Measurements from ENCODE around the gene RAD51B. TPM values are rescaled to one million over a fixed set of nuclear protein-coding genes. Genes with fewer than 3 reads are reported as not detected.

The RAD51B gene
- total and polyA plus RNA-seq, 9 of the 15 experiments (the other 6 are each of a cell fraction or from before 2014, with no cell fraction given), result 8.5 to 17.3 (median 11.3) TPM

GRCh38 chr14:68439676-68440075, 620.1 kb downstream of the RAD51B start (continued):
- no peak for TF ChIP-seq ID3 (CRISPR knock-in tag; IDR thresholded peaks at IDR 0.05)
- no peak for TF ChIP-seq ID3 (tag; IDR thresholded peaks at IDR 0.05)
- no peak for TF ChIP-seq RBM39 (optimal IDR thresholded peaks at IDR 0.05; ENCODE audit: low read depth, low read length)
- no peak for TF ChIP-seq HNRNPL (IDR thresholded peaks at IDR 0.05; ENCODE audit: low read depth, low read length)

- TF ChIP-seq FOXJ2 (tag; IDR thresholded peaks at IDR 0.05), result no peak
- TF ChIP-seq CCNT2 (IDR thresholded peaks at IDR 0.05; ENCODE audit: borderline replicate concordance, extremely low read depth, insufficient read length, low read depth, low read length), result no peak
- TF ChIP-seq BRF2 (IDR thresholded peaks at IDR 0.05; ENCODE audit: borderline replicate concordance, insufficient read depth, insufficient read length), result no peak
- no peak for TF ChIP-seq RAD21 (CRISPR knock-in tag; conservative IDR thresholded peaks at IDR 0.05 in 1 of 2, IDR thresholded peaks at IDR 0.05 in 1 of 2)
- no peak for TF ChIP-seq RHOXF2B (CRISPR knock-in tag; conservative IDR thresholded peaks at IDR 0.05)
- TF ChIP-seq SP1 (CRISPR knock-in tag; IDR thresholded peaks at IDR 0.05), result no peak
- no peak for TF ChIP-seq CHAMP1 (IDR thresholded peaks at IDR 0.05)
- no peak for TF ChIP-seq ZFP36 (IDR thresholded peaks at IDR 0.05; ENCODE audit: low read depth, low read length, partially characterized antibody)
- no peak for TF ChIP-seq U2AF2 (optimal IDR thresholded peaks at IDR 0.05; ENCODE audit: low read depth, low read length)
- TF ChIP-seq TOE1 (IDR thresholded peaks at IDR 0.05; ENCODE audit: borderline replicate concordance), result no peak
- TF ChIP-seq TOE1 (CRISPR knock-in tag; IDR thresholded peaks at IDR 0.05; ENCODE audit: borderline replicate concordance, low read depth), result no peak
- no peak for TF ChIP-seq CHD1 (IDR thresholded peaks at IDR 0.05; ENCODE audit: low read length)
- TF ChIP-seq TCFL5 (CRISPR knock-in tag; conservative IDR thresholded peaks at IDR 0.05), result no peak
- no peak for TF ChIP-seq HLTF (IDR thresholded peaks at IDR 0.05)
- Histone ChIP-seq H2AFZ (ENCODE audit: low read depth, low read length) (no peak overlapping the region), H3K36me3 (ENCODE audit: control insufficient read depth, insufficient read depth, low read length) (no peaks in the 10 kb centered on the region), H3K9ac (ENCODE audit: insufficient read depth in 1 of 2, low read depth in 2 of 2, low read length in 2 of 2) (no peak overlapping the region), H3K79me2 (ENCODE audit: control insufficient read depth, insufficient read depth, low read length) (no peaks in the 10 kb centered on the region), H4K20me1 (replicated peaks; ENCODE audit: control insufficient read depth, insufficient read depth, low read length) (no peaks in the 10 kb centered on the region), H3K9me3 (replicated peaks; ENCODE audit: control insufficient read depth, insufficient read depth, low read depth, low read length) (no peaks in the 10 kb centered on the region), H3K4me1 (replicated peaks in 1 of 2; ENCODE audit: control insufficient read depth in 2 of 2, insufficient read depth in 2 of 2, low read length in 2 of 2) (no peaks in the 10 kb centered on the region), H3K9me1 (ENCODE audit: control insufficient read depth, insufficient read depth, low read length) (no peaks in the 10 kb centered on the region), H3K27me3 (ENCODE audit: control insufficient read depth in 2 of 2, insufficient read depth in 2 of 2, low read length in 2 of 2) (no peaks in the 10 kb centered on the region), H3K27ac (ENCODE audit: extremely low read depth, low read depth, low read length) (no peak overlapping the region), H3K4me2 (ENCODE audit: insufficient read depth, low read length) (no peak overlapping the region), H3K4me3 (no peak overlapping the region)
- ChIA-PET CTCF (ENCODE audit: low intra/inter-chr PET ratio) (no interaction called here), POLR2A (no interaction called here)
- in situ Hi-C loops (cut with MboI) (no loop called here), intact Hi-C loops (cut with micrococcal nuclease) (no loop called here)
- no peak for FAIRE-seq
- ATAC-seq, result no peak
- no TSS peak for BruUV-seq (replicated peaks)
- DNase-seq (ENCODE audit: extremely low read depth in 1 of 4, low spot score in 3 of 4), result no peak
These were observed 621.2 kb downstream of the RAD51B start for GRCh38 chr14:68440820-68441219.

All from K562 (cell line).